NCI-H2029 treated with DMSO at 0.1 percent for 48 hours (cell line): ENCODE results near the gene ITGB4.

ENCODE experiments used
- DNase-seq: peaks from one replicate; lab custom pipeline; 2025; lab: John Stamatoyannopoulos, UW

Gene ITGB4

GRCh38 chr17:75697651-75698291 is 23.5 kb upstream of the ITGB4 start:
- no peak for DNase-seq

- DNase-seq, result no peak
Measured at GRCh38 chr17:75698659-75699058, 22.6 kb upstream of the ITGB4 start.

GRCh38 chr17:75701288-75701687 is 20.0 kb upstream of the ITGB4 start:
- no peak for DNase-seq

GRCh38 chr17:75703191-75703590 is 18.1 kb upstream of the ITGB4 start:
- no peak for DNase-seq

- no peak for DNase-seq
Measured at GRCh38 chr17:75703591-75703990, 17.7 kb upstream of the ITGB4 start.

- no peak for DNase-seq
Measured at GRCh38 chr17:75704963-75705875, 16.0 kb upstream of the ITGB4 start.

GRCh38 chr17:75706042-75706728 is 15.1 kb upstream of the ITGB4 start:
- DNase-seq, result no peak

GRCh38 chr17:75707079-75707571 is 14.1 kb upstream of the ITGB4 start:
- no peak for DNase-seq

- no peak for DNase-seq
Measured at GRCh38 chr17:75712446-75712845, 8.8 kb upstream of the ITGB4 start.

- no peak for DNase-seq
Measured at GRCh38 chr17:75719732-75720131, 1.5 kb upstream of the ITGB4 start.

GRCh38 chr17:75721463-75722011 is 278 bp downstream of the ITGB4 start:
- no peak for DNase-seq

- DNase-seq, result no peak
Measured at GRCh38 chr17:75722076-75722475, 817 bp downstream of the ITGB4 start.

- no peak for DNase-seq
Measured at GRCh38 chr17:75722542-75723095, 1.4 kb downstream of the ITGB4 start.

- DNase-seq, result no peak
Measured at GRCh38 chr17:75723171-75723930, 2.1 kb downstream of the ITGB4 start.

GRCh38 chr17:75724016-75725003 is 3.1 kb downstream of the ITGB4 start:
- DNase-seq, result no peak

GRCh38 chr17:75725504-75725903 is 4.2 kb downstream of the ITGB4 start:
- DNase-seq, result no peak

GRCh38 chr17:75727391-75727790 is 6.1 kb downstream of the ITGB4 start:
- DNase-seq, result no peak

GRCh38 chr17:75729351-75729750 is 8.1 kb downstream of the ITGB4 start:
- no peak for DNase-seq

GRCh38 chr17:75730065-75730464 is 8.8 kb downstream of the ITGB4 start:
- no peak for DNase-seq
